ENCODE data around the gene HSF5.
A peak's percentile ranks its signal among the peaks of the same experiment; 100 is the strongest.
"Not testable (repeated sequence)": the region's sequence is repeated elsewhere in the genome, so short reads cannot be mapped to it uniquely, and the experiment has no call there.

Gene HSF5

GRCh38 chr17:58516644-58517377 lies 28.6 kb upstream of the HSF5 start:
- DNase-seq: no peak

- no peak for DNase-seq
These were observed 27.1 kb upstream of the HSF5 start for GRCh38 chr17:58515286-58515685.

GRCh38 chr17:58514770-58515157 lies 26.6 kb upstream of the HSF5 start:
- no peak for DNase-seq

- peak; percentile 76 for DNase-seq
These were observed 26.0 kb upstream of the HSF5 start, which contains the start of gene MTMR4 for GRCh38 chr17:58513965-58514769. MTMR4 (minus strand) TSS chr17:58514638; CDS start chr17:58514407, 231 bp downstream.

- peak; percentile 40 for DNase-seq
These were observed 25.2 kb upstream of the HSF5 start for GRCh38 chr17:58513267-58513964.

GRCh38 chr17:58510075-58510474 lies 21.9 kb upstream of the HSF5 start:
- no peak for DNase-seq

GRCh38 chr17:58508341-58509067 lies 20.3 kb upstream of the HSF5 start:
- no peak for DNase-seq

- no peak for DNase-seq
These were observed 19.0 kb upstream of the HSF5 start for GRCh38 chr17:58507123-58507634.

- no peak for DNase-seq
These were observed 18.3 kb upstream of the HSF5 start for GRCh38 chr17:58506354-58507080.

- DNase-seq: no peak
These were observed 16.7 kb upstream of the HSF5 start for GRCh38 chr17:58504826-58505351.

GRCh38 chr17:58503866-58504265 lies 15.7 kb upstream of the HSF5 start:
- DNase-seq: no peak

- not testable (repeated sequence) for DNase-seq
These were observed 14.9 kb upstream of the HSF5 start for GRCh38 chr17:58503134-58503533.

- DNase-seq: no peak
These were observed 13.2 kb upstream of the HSF5 start for GRCh38 chr17:58501451-58501850.

- no peak for DNase-seq
These were observed 10.1 kb upstream of the HSF5 start for GRCh38 chr17:58498177-58498828.

GRCh38 chr17:58493506-58493905 lies 5.3 kb upstream of the HSF5 start:
- no peak for DNase-seq

GRCh38 chr17:58492238-58493121 lies 4.3 kb upstream of the HSF5 start:
- no peak for DNase-seq

- no peak for DNase-seq
These were observed 3.4 kb upstream of the HSF5 start for GRCh38 chr17:58491510-58492045.

- no peak for DNase-seq
These were observed 251 bp upstream of the HSF5 start for GRCh38 chr17:58488428-58488890.

- no peak for DNase-seq
These were observed 3.6 kb downstream of the HSF5 start for GRCh38 chr17:58484600-58484999.

- DNase-seq: not testable (repeated sequence)
These were observed 6.4 kb downstream of the HSF5 start for GRCh38 chr17:58481798-58482197.

Measured in stimulated activated CD4-positive, alpha-beta T cell treated with anti-CD3 and anti-CD28 coated beads, Interleukin-12 subunit alpha, Interleukin-12 subunit beta, amount 100 ng/mL, for 4 hours (primary cell).